ENCODE results near the gene DNM3. TPM values are rescaled to one million over a fixed set of nuclear protein-coding genes. Genes with fewer than 3 reads are reported as not detected.

DNM3 gene
- total and polyA plus RNA-seq, 4 donors, result 38.5 to 93.9 (median 48.5) TPM

- Histone ChIP-seq H3K27me3 (ENCODE audit: control insufficient read depth, insufficient read depth, low read length) (no peaks in the 10 kb centered on the region), H3K36me3 (ENCODE audit: control insufficient read depth, insufficient read depth, low read length) (peaks cover 3% of the 10 kb centered on the region), H3K9me3 (ENCODE audit: control insufficient read depth, insufficient read depth, low read length) (no peaks in the 10 kb centered on the region), H3K27ac (ENCODE audit: low read depth, low read length) (no peak overlapping the region), H3K4me1 (ENCODE audit: control insufficient read depth, insufficient read depth, low read length) (no peaks in the 10 kb centered on the region), H3K4me3 (ENCODE audit: low read depth, low read length) (no peak overlapping the region)
- DNase-seq (ENCODE audit: low read depth in 4 of 6, low spot score in 6 of 6), result no peak
- 100% methylated on average over 1 of the region's 2 CpGs for WGBS (ENCODE audit: insufficient coverage)
Observed at GRCh38 chr1:172134087-172134731, 292.9 kb downstream of the DNM3 start.

- H3K27ac ChIP-seq (ENCODE audit: low read depth, low read length), result no peak overlapping the region
- no peak for DNase-seq (ENCODE audit: low read depth in 4 of 6, low spot score in 6 of 6)
- no peaks in the 10 kb centered on the region for H3K9me3 ChIP-seq (ENCODE audit: control insufficient read depth, insufficient read depth, low read length)
- WGBS (ENCODE audit: insufficient coverage), result no CpG with 5 or more reads among the region's 2 CpGs
- H3K4me1 ChIP-seq (ENCODE audit: control insufficient read depth, insufficient read depth, low read length), result no peaks in the 10 kb centered on the region
- peaks cover 3% of the 10 kb centered on the region for H3K36me3 ChIP-seq (ENCODE audit: control insufficient read depth, insufficient read depth, low read length)
- H3K27me3 ChIP-seq (ENCODE audit: control insufficient read depth, insufficient read depth, low read length), result no peaks in the 10 kb centered on the region
- no peak overlapping the region for H3K4me3 ChIP-seq (ENCODE audit: low read depth, low read length)
Observed at GRCh38 chr1:172135076-172135672, 293.9 kb downstream of the DNM3 start.

- H3K36me3 ChIP-seq (ENCODE audit: control insufficient read depth, insufficient read depth, low read length), result peaks cover 3% of the 10 kb centered on the region
- H3K4me3 ChIP-seq (ENCODE audit: low read depth, low read length), result no peak overlapping the region
- no peaks in the 10 kb centered on the region for H3K9me3 ChIP-seq (ENCODE audit: control insufficient read depth, insufficient read depth, low read length)
- WGBS (ENCODE audit: insufficient coverage), result no CpG with 5 or more reads among the region's 4 CpGs
- no peaks in the 10 kb centered on the region for H3K27me3 ChIP-seq (ENCODE audit: control insufficient read depth, insufficient read depth, low read length)
- H3K4me1 ChIP-seq (ENCODE audit: control insufficient read depth, insufficient read depth, low read length), result no peaks in the 10 kb centered on the region
- DNase-seq (ENCODE audit: low read depth in 4 of 6, low spot score in 6 of 6), result no peak
- H3K27ac ChIP-seq (ENCODE audit: low read depth, low read length), result no peak overlapping the region
Observed at GRCh38 chr1:172135978-172136610, 294.8 kb downstream of the DNM3 start.

GRCh38 chr1:172136925-172137324, 295.6 kb downstream of the DNM3 start:
- Histone ChIP-seq H3K4me1 (ENCODE audit: control insufficient read depth, insufficient read depth, low read length) (no peaks in the 10 kb centered on the region), H3K27me3 (ENCODE audit: control insufficient read depth, insufficient read depth, low read length) (no peaks in the 10 kb centered on the region), H3K27ac (ENCODE audit: low read depth, low read length) (no peak overlapping the region), H3K9me3 (ENCODE audit: control insufficient read depth, insufficient read depth, low read length) (no peaks in the 10 kb centered on the region), H3K4me3 (ENCODE audit: low read depth, low read length) (no peak overlapping the region), H3K36me3 (ENCODE audit: control insufficient read depth, insufficient read depth, low read length) (peaks cover 3% of the 10 kb centered on the region)
- no peak for DNase-seq (ENCODE audit: low read depth in 4 of 6, low spot score in 6 of 6)
- 54% methylated on average over 2 of the region's 5 CpGs for WGBS (ENCODE audit: insufficient coverage)

GRCh38 chr1:172137703-172138454, 296.6 kb downstream of the DNM3 start:
- WGBS (ENCODE audit: insufficient coverage), result no CpG with 5 or more reads among the region's 3 CpGs

GRCh38 chr1:172138634-172139033, 297.3 kb downstream of the DNM3 start:
- 100% methylated on average over 1 of the region's 2 CpGs for WGBS (ENCODE audit: insufficient coverage)
- DNase-seq (ENCODE audit: low read depth in 4 of 6, low spot score in 6 of 6), result no peak
- H3K4me3 ChIP-seq (ENCODE audit: low read depth, low read length), result no peak overlapping the region

More at GRCh38 chr1:172137703-172138454, 296.6 kb downstream of the DNM3 start:
- no peak overlapping the region for H3K27ac ChIP-seq (ENCODE audit: low read depth, low read length)
- peaks cover 2% of the 10 kb centered on the region for H3K36me3 ChIP-seq (ENCODE audit: control insufficient read depth, insufficient read depth, low read length)
- H3K9me3 ChIP-seq (ENCODE audit: control insufficient read depth, insufficient read depth, low read length), result no peaks in the 10 kb centered on the region
- no peak for DNase-seq (ENCODE audit: low read depth in 4 of 6, low spot score in 6 of 6)
- no peak overlapping the region for H3K4me3 ChIP-seq (ENCODE audit: low read depth, low read length)
- H3K4me1 ChIP-seq (ENCODE audit: control insufficient read depth, insufficient read depth, low read length), result no peaks in the 10 kb centered on the region
- H3K27me3 ChIP-seq (ENCODE audit: control insufficient read depth, insufficient read depth, low read length), result no peaks in the 10 kb centered on the region

GRCh38 chr1:172139196-172139595, 297.9 kb downstream of the DNM3 start:
- DNase-seq (ENCODE audit: low read depth in 4 of 6, low spot score in 6 of 6), result peak in 1 of 6 donors; percentile 29
- no peak overlapping the region for H3K4me3 ChIP-seq (ENCODE audit: low read depth, low read length)
- no peak overlapping the region for H3K27ac ChIP-seq (ENCODE audit: low read depth, low read length)
- H3K9me3 ChIP-seq (ENCODE audit: control insufficient read depth, insufficient read depth, low read length), result no peaks in the 10 kb centered on the region
- no CpG with 5 or more reads among the region's 1 CpG for WGBS (ENCODE audit: insufficient coverage)
- no peaks in the 10 kb centered on the region for H3K4me1 ChIP-seq (ENCODE audit: control insufficient read depth, insufficient read depth, low read length)
- no peaks in the 10 kb centered on the region for H3K27me3 ChIP-seq (ENCODE audit: control insufficient read depth, insufficient read depth, low read length)
- H3K36me3 ChIP-seq (ENCODE audit: control insufficient read depth, insufficient read depth, low read length), result no peaks in the 10 kb centered on the region

More at GRCh38 chr1:172138634-172139033, 297.3 kb downstream of the DNM3 start:
- no peaks in the 10 kb centered on the region for H3K27me3 ChIP-seq (ENCODE audit: control insufficient read depth, insufficient read depth, low read length)
- H3K4me1 ChIP-seq (ENCODE audit: control insufficient read depth, insufficient read depth, low read length), result no peaks in the 10 kb centered on the region
- H3K36me3 ChIP-seq (ENCODE audit: control insufficient read depth, insufficient read depth, low read length), result no peaks in the 10 kb centered on the region
- no peaks in the 10 kb centered on the region for H3K9me3 ChIP-seq (ENCODE audit: control insufficient read depth, insufficient read depth, low read length)
- no peak overlapping the region for H3K27ac ChIP-seq (ENCODE audit: low read depth, low read length)

- no peak for DNase-seq (ENCODE audit: low read depth in 4 of 6, low spot score in 6 of 6)
- Histone ChIP-seq H3K4me1 (ENCODE audit: control insufficient read depth, insufficient read depth, low read length) (no peaks in the 10 kb centered on the region), H3K4me3 (ENCODE audit: low read depth, low read length) (no peak overlapping the region), H3K27ac (ENCODE audit: low read depth, low read length) (peak overlapping the region; percentile 37), H3K36me3 (ENCODE audit: control insufficient read depth, insufficient read depth, low read length) (peaks cover under 1% of the 10 kb centered on the region), H3K27me3 (ENCODE audit: control insufficient read depth, insufficient read depth, low read length) (no peaks in the 10 kb centered on the region), H3K9me3 (ENCODE audit: control insufficient read depth, insufficient read depth, low read length) (no peaks in the 10 kb centered on the region)
- no CpG with 5 or more reads among the region's 3 CpGs for WGBS (ENCODE audit: insufficient coverage)
Observed at GRCh38 chr1:172140072-172140471, 298.8 kb downstream of the DNM3 start.

- H3K27me3 ChIP-seq (ENCODE audit: control insufficient read depth, insufficient read depth, low read length), result no peaks in the 10 kb centered on the region
- H3K9me3 ChIP-seq (ENCODE audit: control insufficient read depth, insufficient read depth, low read length), result no peaks in the 10 kb centered on the region
- DNase-seq (ENCODE audit: low read depth in 4 of 6, low spot score in 6 of 6), result no peak
- H3K4me1 ChIP-seq (ENCODE audit: control insufficient read depth, insufficient read depth, low read length), result no peaks in the 10 kb centered on the region
- H3K36me3 ChIP-seq (ENCODE audit: control insufficient read depth, insufficient read depth, low read length), result peaks cover 2% of the 10 kb centered on the region
- H3K4me3 ChIP-seq (ENCODE audit: low read depth, low read length), result no peak overlapping the region
- peak overlapping the region; percentile 3 for H3K27ac ChIP-seq (ENCODE audit: low read depth, low read length)
Observed at GRCh38 chr1:172140591-172140990, 299.3 kb downstream of the DNM3 start.
